HEK293 (cell line): ENCODE measurements around the gene ZSCAN22.

Source experiments
- CTCF ChIP-seq: fragments of 450-650 bp; formaldehyde crosslinking; IDR thresholded peaks from 2 replicates; pipeline ENCODE4 v1.5.1; 2016; ENCODE audit warnings: missing biosample characterization, missing genetic modification characterization
- KLF7 ChIP-seq: fragments of 450-650 bp; formaldehyde crosslinking; IDR thresholded peaks from 2 replicates; pipeline ENCODE4 v1.5.1; 2016; ENCODE audit warnings: missing biosample characterization, missing genetic modification characterization, borderline replicate concordance
- REPIN1 ChIP-seq: fragments of 450-650 bp; formaldehyde crosslinking; IDR thresholded peaks from 2 replicates; pipeline ENCODE4 v1.5.1; 2017; ENCODE audit warnings: missing biosample characterization, missing genetic modification characterization, low read depth
- ZBTB26 ChIP-seq: fragments of 450-650 bp; formaldehyde crosslinking; optimal IDR thresholded peaks from 2 replicates; pipeline ENCODE3; 2016; ENCODE audit warnings: missing biosample characterization, mild to moderate bottlenecking, missing genetic modification characterization
- ZNF121 ChIP-seq: fragments of 450-650 bp; formaldehyde crosslinking; IDR thresholded peaks from 2 replicates; pipeline ENCODE4 v1.5.1; 2016; ENCODE audit warnings: missing biosample characterization, missing genetic modification characterization
- ZNF184 ChIP-seq: fragments of 450-650 bp; IDR thresholded peaks from 2 replicates; pipeline ENCODE4 v1.5.1; 2018; ENCODE audit warnings: missing biosample characterization, mild to moderate bottlenecking, missing genetic modification characterization
- ZNF274 ChIP-seq, 2 experiments: fragments of 200-500 bp in 1 of 2; fragments of 450-650 bp in 1 of 2; sonication (Bioruptor generic) in 1 of 2; formaldehyde crosslinking in 1 of 2; IDR thresholded peaks; 2 replicates each; pipeline versions ENCODE4 v1.5.1 to v1.6.1; 2014 to 2016; ENCODE audit warnings: borderline replicate concordance in 1 of 2, inconsistent platforms in 1 of 2, low read length in 1 of 2, missing biosample characterization in 1 of 2, missing genetic modification characterization in 1 of 2
- ZNF398 ChIP-seq: fragments of 450-650 bp; formaldehyde crosslinking; IDR thresholded peaks from 2 replicates; pipeline ENCODE4 v1.5.1; 2017; ENCODE audit warnings: missing biosample characterization, missing genetic modification characterization
- ZNF423 ChIP-seq: fragments of 450-650 bp; formaldehyde crosslinking; IDR thresholded peaks from 2 replicates; pipeline ENCODE4 v1.5.1; 2016; ENCODE audit warnings: missing biosample characterization, missing genetic modification characterization
- ZNF654 ChIP-seq: fragments of 450-650 bp; formaldehyde crosslinking; IDR thresholded peaks from 2 replicates; pipeline ENCODE4 v1.5.1; 2016; ENCODE audit warnings: low read depth, missing biosample characterization, missing genetic modification characterization
- ZNF701 ChIP-seq: fragments of 450-650 bp; formaldehyde crosslinking; IDR thresholded peaks from 2 replicates; pipeline ENCODE4 v1.5.1; 2016; ENCODE audit warnings: missing biosample characterization, missing genetic modification characterization
- ZNF704 ChIP-seq: fragments of 450-650 bp; formaldehyde crosslinking; IDR thresholded peaks from 2 replicates; pipeline ENCODE4 v1.5.1; 2016; ENCODE audit warnings: missing biosample characterization, missing genetic modification characterization
- ZNF76 ChIP-seq: fragments of 450-650 bp; formaldehyde crosslinking; IDR thresholded peaks from 2 replicates; pipeline ENCODE4; 2016; ENCODE audit warnings: low read depth, missing biosample characterization, missing genetic modification characterization, borderline replicate concordance
- ZNF785 ChIP-seq: fragments of 450-650 bp; formaldehyde crosslinking; IDR thresholded peaks from 2 replicates; pipeline ENCODE4 v1.5.1; 2016; ENCODE audit warnings: missing biosample characterization, missing genetic modification characterization

- no peak for TF ChIP-seq CTCF
- TF ChIP-seq ZNF701 (tag by site-specific recombination), result no peak
- TF ChIP-seq ZBTB26, result no peak
- no peak for TF ChIP-seq ZNF704 (tag by site-specific recombination)
- no peak for TF ChIP-seq ZNF654 (tag by site-specific recombination)
- no peak for TF ChIP-seq ZNF121 (tag by site-specific recombination)
- no peak for TF ChIP-seq REPIN1
- no peak for TF ChIP-seq ZNF423
- TF ChIP-seq ZNF274 (IDR thresholded peaks at IDR 0.05; ENCODE audit: low read length), result no peak
- TF ChIP-seq ZNF274 (tag by site-specific recombination; IDR thresholded peaks at IDR 0.05; ENCODE audit: borderline replicate concordance), result no peak
- no peak for TF ChIP-seq KLF7 (tag by site-specific recombination)
- TF ChIP-seq ZNF76 (tag by site-specific recombination), result no peak
- no peak for TF ChIP-seq ZNF184 (tag by site-specific recombination)
- no peak for TF ChIP-seq ZNF398 (tag by site-specific recombination)
- TF ChIP-seq ZNF785 (tag by site-specific recombination), result no peak
Measured at GRCh38 chr19:58351990-58352755, 25.4 kb downstream of the ZSCAN22 start.
